ENCODE data around the gene GNAQ. TPM values are rescaled to one million over a fixed set of nuclear protein-coding genes. Genes with fewer than 3 reads are reported as not detected.

The GNAQ gene
- total and polyA plus RNA-seq, 2 of the 13 experiments (the other 11 are each of a cell fraction or from before 2014, with no cell fraction given), result 16.5 to 17.7 TPM

DNA sequence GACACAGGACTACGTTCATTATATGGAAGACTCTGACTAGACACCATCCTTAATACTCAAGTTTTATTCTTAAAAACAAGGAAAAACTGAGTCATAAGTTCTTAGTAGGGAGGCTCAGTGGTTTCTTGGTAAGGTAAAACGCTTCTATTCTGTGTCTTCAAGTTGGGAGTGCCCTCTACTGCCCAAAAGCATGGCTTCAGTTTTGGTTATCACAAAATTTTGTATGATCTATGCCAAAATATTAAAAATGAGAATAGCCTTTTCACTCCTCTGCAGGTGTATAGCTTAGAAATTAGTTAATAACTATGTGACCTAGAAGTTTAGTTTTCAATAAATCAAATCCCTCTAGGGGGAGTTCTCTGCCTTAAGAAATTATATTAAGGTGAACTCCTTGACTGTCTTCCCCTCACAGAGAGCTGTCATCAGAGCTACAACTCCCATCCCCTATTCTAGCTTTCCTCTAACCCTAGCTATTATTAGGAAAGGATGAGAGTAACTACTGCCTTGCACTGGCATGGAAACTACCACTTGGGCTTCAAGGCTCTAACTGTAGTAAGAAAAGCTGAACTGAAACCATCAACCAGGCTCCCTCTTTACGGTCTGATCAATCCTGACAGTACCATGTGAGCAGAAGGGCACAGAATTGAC lies 189.7 kb downstream of the GNAQ start:
- no peaks in the 10 kb centered on the region; a peak in 1 of 5 replicates for H3K36me3 ChIP-seq (replicated peaks in 1 of 2; ENCODE audit: control insufficient read depth in 1 of 2, insufficient read depth in 2 of 2, low read length in 2 of 2)
- no peak overlapping the region for H3K9ac ChIP-seq (ENCODE audit: insufficient read depth, low read depth, low read length)
- POLR2A ChIA-PET, result no interaction called here
- DNase-seq (ENCODE audit: low spot score), result no peak
- TF ChIP-seq HNRNPUL1 (IDR thresholded peaks at IDR 0.05; ENCODE audit: low read depth, low read length) (no peak), ZNF629 (CRISPR knock-in tag; conservative IDR thresholded peaks at IDR 0.05) (no peak), STAG1 (CRISPR knock-in tag; IDR thresholded peaks at IDR 0.05) (peak; percentile 37), HNRNPL (IDR thresholded peaks at IDR 0.05; ENCODE audit: low read depth, low read length) (no peak), MED13 (CRISPR knock-in tag; IDR thresholded peaks at IDR 0.05) (no peak), ZNF207 (IDR thresholded peaks at IDR 0.05; ENCODE audit: borderline replicate concordance) (no peak), ZNF124 (CRISPR knock-in tag; IDR thresholded peaks at IDR 0.05) (no peak), PRMT3 (CRISPR knock-in tag; IDR thresholded peaks at IDR 0.05; ENCODE audit: borderline replicate concordance, low read depth) (no peak), DNMT1 (CRISPR knock-in tag; IDR thresholded peaks at IDR 0.05) (no peak)
- TF ChIP-seq, protein P1, sequence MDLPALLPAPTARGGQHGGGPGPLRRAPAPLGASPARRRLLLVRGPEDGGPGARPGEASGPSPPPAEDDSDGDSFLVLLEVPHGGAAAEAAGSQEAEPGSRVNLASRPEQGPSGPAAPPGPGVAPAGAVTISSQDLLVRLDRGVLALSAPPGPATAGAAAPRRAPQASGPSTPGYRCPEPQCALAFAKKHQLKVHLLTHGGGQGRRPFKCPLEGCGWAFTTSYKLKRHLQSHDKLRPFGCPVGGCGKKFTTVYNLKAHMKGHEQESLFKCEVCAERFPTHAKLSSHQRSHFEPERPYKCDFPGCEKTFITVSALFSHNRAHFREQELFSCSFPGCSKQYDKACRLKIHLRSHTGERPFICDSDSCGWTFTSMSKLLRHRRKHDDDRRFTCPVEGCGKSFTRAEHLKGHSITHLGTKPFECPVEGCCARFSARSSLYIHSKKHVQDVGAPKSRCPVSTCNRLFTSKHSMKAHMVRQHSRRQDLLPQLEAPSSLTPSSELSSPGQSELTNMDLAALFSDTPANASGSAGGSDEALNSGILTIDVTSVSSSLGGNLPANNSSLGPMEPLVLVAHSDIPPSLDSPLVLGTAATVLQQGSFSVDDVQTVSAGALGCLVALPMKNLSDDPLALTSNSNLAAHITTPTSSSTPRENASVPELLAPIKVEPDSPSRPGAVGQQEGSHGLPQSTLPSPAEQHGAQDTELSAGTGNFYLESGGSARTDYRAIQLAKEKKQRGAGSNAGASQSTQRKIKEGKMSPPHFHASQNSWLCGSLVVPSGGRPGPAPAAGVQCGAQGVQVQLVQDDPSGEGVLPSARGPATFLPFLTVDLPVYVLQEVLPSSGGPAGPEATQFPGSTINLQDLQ (CRISPR knock-in tag; IDR thresholded peaks at IDR 0.05), result no peak
- TF ChIP-seq, protein P2, sequence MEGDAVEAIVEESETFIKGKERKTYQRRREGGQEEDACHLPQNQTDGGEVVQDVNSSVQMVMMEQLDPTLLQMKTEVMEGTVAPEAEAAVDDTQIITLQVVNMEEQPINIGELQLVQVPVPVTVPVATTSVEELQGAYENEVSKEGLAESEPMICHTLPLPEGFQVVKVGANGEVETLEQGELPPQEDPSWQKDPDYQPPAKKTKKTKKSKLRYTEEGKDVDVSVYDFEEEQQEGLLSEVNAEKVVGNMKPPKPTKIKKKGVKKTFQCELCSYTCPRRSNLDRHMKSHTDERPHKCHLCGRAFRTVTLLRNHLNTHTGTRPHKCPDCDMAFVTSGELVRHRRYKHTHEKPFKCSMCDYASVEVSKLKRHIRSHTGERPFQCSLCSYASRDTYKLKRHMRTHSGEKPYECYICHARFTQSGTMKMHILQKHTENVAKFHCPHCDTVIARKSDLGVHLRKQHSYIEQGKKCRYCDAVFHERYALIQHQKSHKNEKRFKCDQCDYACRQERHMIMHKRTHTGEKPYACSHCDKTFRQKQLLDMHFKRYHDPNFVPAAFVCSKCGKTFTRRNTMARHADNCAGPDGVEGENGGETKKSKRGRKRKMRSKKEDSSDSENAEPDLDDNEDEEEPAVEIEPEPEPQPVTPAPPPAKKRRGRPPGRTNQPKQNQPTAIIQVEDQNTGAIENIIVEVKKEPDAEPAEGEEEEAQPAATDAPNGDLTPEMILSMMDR (CRISPR knock-in tag; IDR thresholded peaks at IDR 0.05), result peak; percentile 40
- no peak overlapping the region for H3K4me3 ChIP-seq (replicated peaks in 1 of 3; ENCODE audit: insufficient read depth in 1 of 3, low read depth in 2 of 3, low read length in 3 of 3)
- CTCF ChIA-PET (ENCODE audit: low intra/inter-chr PET ratio, low total read pairs), result no interaction called here
- H4K20me1 ChIP-seq (ENCODE audit: insufficient read depth, low read length), result no peaks in the 10 kb centered on the region
- no peak for FAIRE-seq
- no peak overlapping the region for H3K4me2 ChIP-seq (ENCODE audit: low read depth, low read length)
- ATAC-seq, result no peak
- H2AFZ ChIP-seq (ENCODE audit: low read length), result no peak overlapping the region
- no peaks in the 10 kb centered on the region for H3K9me3 ChIP-seq (ENCODE audit: low read length)
- H3K79me2 ChIP-seq (ENCODE audit: insufficient read depth, low read length), result no peaks in the 10 kb centered on the region
- no peaks in the 10 kb centered on the region for H3K27me3 ChIP-seq (ENCODE audit: control insufficient read depth in 1 of 2, insufficient read depth in 2 of 2, low read length in 2 of 2)
- BruUV-seq (replicated peaks), result no TSS peak
- H3K4me1 ChIP-seq (ENCODE audit: insufficient read depth, low read length), result peaks cover 18% of the 10 kb centered on the region
- H3K27ac ChIP-seq (ENCODE audit: extremely low read length, insufficient read depth, low read length), result no peak overlapping the region
- intact Hi-C loops (cut with micrococcal nuclease; ENCODE audit: unreplicated experiment), result no loop called here
- WGBS (ENCODE audit: low lambda C conversion rate), result 91% methylated on average over 3 of the region's 3 CpGs
- in situ Hi-C loops (cut with HindIII; ENCODE audit: extremely low pct_ligation_motif_present, low pct_unique_long_range_greater_than_20kb), result no loop called here

Measured in HepG2 (cell line).